Transverse colon (tissue), 4 donors: ENCODE results near the gene CHCHD3. TPM values are rescaled to one million over a fixed set of nuclear protein-coding genes. Genes with fewer than 3 reads are reported as not detected.

Source experiments
- DNase-seq: peaks from one replicate; pipeline ENCODE4 v3.0.0-alpha.2; 2019
- H3K27ac ChIP-seq, 4 donors: fragments of 200-600 bp; sonication (generic); 2 replicates each; pipeline ENCODE4 v1.5.1; 2016 to 2018; ENCODE audit warnings: inconsistent platforms in 4 of 4
- H3K27me3 ChIP-seq: fragments of 200-600 bp; sonication (generic); 2 replicates; pipeline ENCODE4 v1.5.1; 2017; ENCODE audit warnings: inconsistent platforms
- H3K36me3 ChIP-seq, 4 donors: fragments of 200-600 bp; sonication (generic); 2 replicates each; pipeline ENCODE4 v1.5.1; 2017 to 2019; ENCODE audit warnings: inconsistent platforms in 4 of 4
- H3K4me1 ChIP-seq, 4 donors: fragments of 200-600 bp; sonication (generic); 2 replicates each; pipeline ENCODE4 v1.5.1; 2017 to 2020; ENCODE audit warnings: inconsistent platforms in 4 of 4
- H3K4me3 ChIP-seq, 4 donors: fragments of 200-600 bp; sonication (generic); 1 replicate in 1 of 4; 2 replicates in 3 of 4; pipeline versions ENCODE4 v1.5.1 to v1.6.1; 2017 to 2019; ENCODE audit warnings: inconsistent platforms in 4 of 4
- H3K9me3 ChIP-seq, 2 donors: fragments of 200-600 bp; sonication (generic); 2 replicates each; pipeline ENCODE4 v1.5.1; 2017 to 2019; ENCODE audit warnings: inconsistent platforms in 2 of 2
- CTCF ChIP-seq, 5 experiments: fragments of 200-600 bp in 3 of 5; fragments of 450-650 bp in 2 of 5; sonication (generic) in 3 of 5; IDR thresholded peaks; 1 replicate in 2 of 5; 2 replicates in 3 of 5; pipeline ENCODE4 v1.5.1; 2016 to 2017; ENCODE audit warnings: antibody characterized with exemption in 5 of 5, inconsistent platforms in 3 of 5, mild to moderate bottlenecking in 2 of 5, moderate library complexity in 1 of 5
- EP300 ChIP-seq: sonication (generic); formaldehyde crosslinking; IDR thresholded peaks from one replicate; pipeline ENCODE4 v1.6.1; 2017; ENCODE audit warnings: antibody characterized with exemption, low read depth
- POLR2A ChIP-seq: fragments of 450-650 bp; IDR thresholded peaks from one replicate; pipeline ENCODE4 v1.6.1; 2016; ENCODE audit warnings: antibody characterized with exemption, mild to moderate bottlenecking, moderate library complexity
- POLR2AphosphoS5 ChIP-seq, 3 donors: sonication (generic); formaldehyde crosslinking; IDR thresholded peaks; one replicate each; pipeline ENCODE4 v1.6.1; 2016; ENCODE audit warnings: antibody characterized with exemption in 3 of 3
- WGBS, 2 donors: methylation state at CpG; one replicate each; pipeline ENCODE4 v1.1.5; 2018; ENCODE audit warnings: low coverage in 1 of 2; 5-methylcytosine and 5-hydroxymethylcytosine counted together
- in situ Hi-C, 4 donors: fragments of 200-750 bp; cut with MboI; loops; one replicate each; pipeline versions ENCODE4 v1.15.0 to v1.15.1; 2017; ENCODE audit warnings: low sequenced_read_pairs in 3 of 4, low pct_ligation_motif_present in 1 of 4, low pct_unique_long_range_greater_than_20kb in 1 of 4
- intact Hi-C: fragments of 100-400 bp; cut with DNase I; formaldehyde crosslinking; loops from one replicate; pipeline ENCODE4 v1.15.1; 2023; ENCODE audit warnings: low total_unique reads
- total RNA-seq, 4 donors: library from RNA; depleted of rRNA; stranded (reverse); fragments of >200 nt; gene quantifications; one replicate each; pipeline ENCODE4 v1.1.0, GENCODE V29; 2016

The CHCHD3 gene
- total RNA-seq, 4 donors from 2014 or later: 49.4 to 78.1 (median 52.9) TPM

DNA sequence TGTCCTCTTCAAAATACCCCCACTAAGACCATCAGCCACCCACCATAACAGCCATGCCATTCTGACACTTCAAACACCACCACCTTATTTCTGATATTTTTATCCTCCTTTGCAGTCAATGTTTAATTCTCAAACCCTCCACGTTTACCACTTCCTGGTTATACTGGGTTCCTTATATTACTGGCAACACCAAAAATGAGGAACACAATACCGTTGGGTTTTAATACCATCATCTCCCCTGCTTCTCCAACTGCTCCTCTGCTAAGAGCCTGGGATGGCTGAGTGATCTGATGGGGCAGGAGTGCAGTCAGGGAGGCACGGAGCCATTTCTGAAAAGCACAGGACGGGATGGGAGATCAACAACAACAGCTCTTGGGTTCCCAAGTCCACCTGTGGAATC is 140.5 kb downstream of the CHCHD3 start:
- in situ Hi-C loops (no loop called here), intact Hi-C loops (no loop called here)
- TF ChIP-seq POLR2AphosphoS5 (IDR thresholded peaks at IDR 0.05): no peak
- TF ChIP-seq CTCF (IDR thresholded peaks at IDR 0.05): no peak
- TF ChIP-seq EP300: no peak
- TF ChIP-seq POLR2A: no peak
- H3K9me3 ChIP-seq: no peaks in the 10 kb centered on the region
- no peaks in the 10 kb centered on the region for H3K4me1 ChIP-seq
- H3K36me3 ChIP-seq: no peaks in the 10 kb centered on the region
- H3K4me3 ChIP-seq: no peak overlapping the region
- WGBS, 2 donors: 75 to 83% methylated on average over 4 of the region's 4 CpGs
- no peak overlapping the region for H3K27ac ChIP-seq
- no peaks in the 10 kb centered on the region for H3K27me3 ChIP-seq
- no peak for DNase-seq

GRCh38 chr7:132940084-132940483 is 141.8 kb downstream of the CHCHD3 start:
- H3K4me3 ChIP-seq: no peak overlapping the region
- TF ChIP-seq POLR2AphosphoS5 (IDR thresholded peaks at IDR 0.05) (no peak), POLR2A (no peak), CTCF (IDR thresholded peaks at IDR 0.05) (no peak), EP300 (no peak)
- H3K9me3 ChIP-seq: no peaks in the 10 kb centered on the region
- no peaks in the 10 kb centered on the region for H3K4me1 ChIP-seq
- in situ Hi-C loops (no loop called here), intact Hi-C loops (no loop called here)
- H3K27ac ChIP-seq: no peak overlapping the region
- DNase-seq: no peak
- H3K36me3 ChIP-seq: no peaks in the 10 kb centered on the region
- H3K27me3 ChIP-seq: no peaks in the 10 kb centered on the region

DNA sequence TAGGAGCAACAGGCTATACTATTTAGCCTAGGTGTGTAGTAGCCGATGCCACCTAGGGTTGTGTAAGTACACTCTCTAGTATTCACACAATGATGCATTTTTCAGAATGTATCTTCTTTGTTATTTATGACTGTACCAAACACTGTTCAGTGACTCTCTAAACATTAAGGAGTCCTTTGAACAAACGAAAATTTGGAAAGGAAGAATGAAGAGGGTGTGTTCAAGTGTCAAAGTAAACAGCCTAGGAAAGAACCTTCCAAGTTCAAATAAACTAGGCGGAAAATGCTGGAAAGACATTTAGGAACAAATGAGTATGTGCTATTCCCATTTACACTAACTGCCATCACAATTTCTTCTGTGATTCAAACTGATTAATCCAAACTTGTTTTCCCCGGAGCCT is 142.4 kb downstream of the CHCHD3 start:
- 57 to 69% methylated on average over 3 to 4 of the region's 4 CpGs for WGBS, 2 donors
- DNase-seq: no peak
- H3K27ac ChIP-seq: no peak overlapping the region
- intact Hi-C loops (no loop called here), in situ Hi-C loops (no loop called here)
- TF ChIP-seq POLR2A: no peak
- no peak for TF ChIP-seq POLR2AphosphoS5 (IDR thresholded peaks at IDR 0.05)
- TF ChIP-seq CTCF (IDR thresholded peaks at IDR 0.05): no peak
- TF ChIP-seq EP300: no peak
- H3K27me3 ChIP-seq: no peaks in the 10 kb centered on the region
- no peaks in the 10 kb centered on the region for H3K9me3 ChIP-seq
- H3K36me3 ChIP-seq: no peaks in the 10 kb centered on the region
- H3K4me1 ChIP-seq: no peaks in the 10 kb centered on the region
- no peak overlapping the region for H3K4me3 ChIP-seq

DNA sequence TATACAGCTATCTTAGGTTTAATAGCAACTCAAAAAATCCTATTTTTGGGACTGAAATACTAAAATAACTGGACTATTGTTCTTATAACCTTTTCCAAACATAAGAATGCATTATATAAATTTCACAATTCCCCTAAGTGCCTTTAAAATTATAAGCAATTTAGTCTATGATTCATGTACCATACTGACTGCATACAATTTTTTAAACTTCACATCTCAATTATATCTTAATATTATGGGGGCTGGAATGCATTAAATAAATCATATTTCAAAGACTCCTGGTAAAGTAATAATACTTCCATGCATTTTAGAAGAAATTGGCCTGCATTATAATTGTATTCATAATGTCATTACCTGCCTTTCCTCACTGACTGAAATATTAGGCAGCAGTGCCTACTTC is 144.6 kb downstream of the CHCHD3 start:
- DNase-seq: no peak
- in situ Hi-C loops: no loop called here
- H3K36me3 ChIP-seq: no peaks in the 10 kb centered on the region
- no peaks in the 10 kb centered on the region for H3K27me3 ChIP-seq
- intact Hi-C loops: no loop called here
- no peaks in the 10 kb centered on the region for H3K9me3 ChIP-seq
- H3K27ac ChIP-seq: no peak overlapping the region
- H3K4me3 ChIP-seq: no peak overlapping the region
- H3K4me1 ChIP-seq: no peaks in the 10 kb centered on the region
- TF ChIP-seq CTCF (IDR thresholded peaks at IDR 0.05) (no peak), EP300 (no peak), POLR2AphosphoS5 (IDR thresholded peaks at IDR 0.05) (no peak), POLR2A (no peak)
